ENCODE results near the gene YWHAG. TPM values are rescaled to one million over a fixed set of nuclear protein-coding genes. Genes with fewer than 3 reads are reported as not detected.

YWHAG gene
- total and polyA plus RNA-seq, 9 of the 15 experiments (the other 6 are each of a cell fraction or from before 2014, with no cell fraction given), result 30.4 to 246 (median 94.5) TPM

DNA sequence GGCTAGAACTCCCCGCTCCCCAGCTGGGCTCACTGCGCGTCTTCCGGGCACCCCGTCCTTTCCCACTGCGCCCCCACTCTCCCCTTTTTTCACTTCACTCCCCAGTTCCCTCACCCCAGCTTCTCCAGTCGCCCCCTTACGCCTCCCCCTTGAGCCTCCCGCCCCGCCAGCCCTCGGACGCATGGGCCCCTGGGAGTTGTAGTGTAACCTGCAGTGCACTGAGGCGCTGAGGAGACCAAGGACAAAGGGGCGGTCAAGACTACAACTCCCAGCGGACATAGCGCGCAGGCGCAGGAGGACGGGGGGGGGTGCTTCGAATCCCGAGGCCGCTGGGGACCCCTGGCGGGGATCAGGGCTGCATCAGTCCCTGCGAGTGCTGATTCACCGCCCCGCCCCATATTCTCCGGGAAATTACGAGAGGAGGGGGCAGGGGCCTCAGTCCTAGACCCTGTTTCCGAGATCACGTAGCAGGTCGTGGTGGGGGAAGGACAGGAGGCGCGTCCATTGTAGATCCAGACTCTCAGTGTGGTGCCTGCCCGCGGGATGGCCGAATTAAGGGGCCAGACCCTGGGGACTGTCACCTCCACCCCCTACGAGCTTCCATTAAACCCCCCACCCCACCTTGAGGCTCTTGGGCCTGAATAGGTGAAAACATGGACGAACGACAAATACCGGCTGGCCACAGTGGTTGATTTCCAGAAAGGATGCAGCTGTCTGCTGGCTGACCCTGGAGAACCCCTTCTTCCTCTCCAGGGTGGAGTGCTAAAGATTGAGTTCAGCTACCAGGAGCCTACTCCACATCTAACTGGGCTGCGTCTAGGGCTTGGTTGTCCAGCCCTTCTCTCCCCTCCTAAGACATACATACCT is 553 bp upstream of the YWHAG start (continued):
- TF ChIP-seq, protein P1, sequence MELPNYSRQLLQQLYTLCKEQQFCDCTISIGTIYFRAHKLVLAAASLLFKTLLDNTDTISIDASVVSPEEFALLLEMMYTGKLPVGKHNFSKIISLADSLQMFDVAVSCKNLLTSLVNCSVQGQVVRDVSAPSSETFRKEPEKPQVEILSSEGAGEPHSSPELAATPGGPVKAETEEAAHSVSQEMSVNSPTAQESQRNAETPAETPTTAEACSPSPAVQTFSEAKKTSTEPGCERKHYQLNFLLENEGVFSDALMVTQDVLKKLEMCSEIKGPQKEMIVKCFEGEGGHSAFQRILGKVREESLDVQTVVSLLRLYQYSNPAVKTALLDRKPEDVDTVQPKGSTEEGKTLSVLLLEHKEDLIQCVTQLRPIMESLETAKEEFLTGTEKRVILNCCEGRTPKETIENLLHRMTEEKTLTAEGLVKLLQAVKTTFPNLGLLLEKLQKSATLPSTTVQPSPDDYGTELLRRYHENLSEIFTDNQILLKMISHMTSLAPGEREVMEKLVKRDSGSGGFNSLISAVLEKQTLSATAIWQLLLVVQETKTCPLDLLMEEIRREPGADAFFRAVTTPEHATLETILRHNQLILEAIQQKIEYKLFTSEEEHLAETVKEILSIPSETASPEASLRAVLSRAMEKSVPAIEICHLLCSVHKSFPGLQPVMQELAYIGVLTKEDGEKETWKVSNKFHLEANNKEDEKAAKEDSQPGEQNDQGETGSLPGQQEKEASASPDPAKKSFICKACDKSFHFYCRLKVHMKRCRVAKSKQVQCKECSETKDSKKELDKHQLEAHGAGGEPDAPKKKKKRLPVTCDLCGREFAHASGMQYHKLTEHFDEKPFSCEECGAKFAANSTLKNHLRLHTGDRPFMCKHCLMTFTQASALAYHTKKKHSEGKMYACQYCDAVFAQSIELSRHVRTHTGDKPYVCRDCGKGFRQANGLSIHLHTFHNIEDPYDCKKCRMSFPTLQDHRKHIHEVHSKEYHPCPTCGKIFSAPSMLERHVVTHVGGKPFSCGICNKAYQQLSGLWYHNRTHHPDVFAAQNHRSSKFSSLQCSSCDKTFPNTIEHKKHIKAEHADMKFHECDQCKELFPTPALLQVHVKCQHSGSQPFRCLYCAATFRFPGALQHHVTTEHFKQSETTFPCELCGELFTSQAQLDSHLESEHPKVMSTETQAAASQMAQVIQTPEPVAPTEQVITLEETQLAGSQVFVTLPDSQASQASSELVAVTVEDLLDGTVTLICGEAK (IDR thresholded peaks at IDR 0.05), result peak; percentile 25
- TF ChIP-seq, protein P1 (CRISPR knock-in tag; IDR thresholded peaks at IDR 0.05), result no peak
- peak in 1 of 2 experiments; percentile 93; a peak in 2 of 4 replicates for TF ChIP-seq KDM4B (IDR thresholded peaks at IDR 0.05; ENCODE audit: borderline replicate concordance in 2 of 2, low read depth in 1 of 2)
- TF ChIP-seq ZNF274 (IDR thresholded peaks at IDR 0.05; ENCODE audit: borderline replicate concordance, low read depth, low read length), result no peak
- TF ChIP-seq FUS (optimal IDR thresholded peaks at IDR 0.05; ENCODE audit: low read depth, low read length), result no peak
- TF ChIP-seq BRCA1 (IDR thresholded peaks at IDR 0.05), result no peak
- TF ChIP-seq BRCA1 (CRISPR knock-in tag; IDR thresholded peaks at IDR 0.05), result no peak
- TF ChIP-seq, protein P2, sequence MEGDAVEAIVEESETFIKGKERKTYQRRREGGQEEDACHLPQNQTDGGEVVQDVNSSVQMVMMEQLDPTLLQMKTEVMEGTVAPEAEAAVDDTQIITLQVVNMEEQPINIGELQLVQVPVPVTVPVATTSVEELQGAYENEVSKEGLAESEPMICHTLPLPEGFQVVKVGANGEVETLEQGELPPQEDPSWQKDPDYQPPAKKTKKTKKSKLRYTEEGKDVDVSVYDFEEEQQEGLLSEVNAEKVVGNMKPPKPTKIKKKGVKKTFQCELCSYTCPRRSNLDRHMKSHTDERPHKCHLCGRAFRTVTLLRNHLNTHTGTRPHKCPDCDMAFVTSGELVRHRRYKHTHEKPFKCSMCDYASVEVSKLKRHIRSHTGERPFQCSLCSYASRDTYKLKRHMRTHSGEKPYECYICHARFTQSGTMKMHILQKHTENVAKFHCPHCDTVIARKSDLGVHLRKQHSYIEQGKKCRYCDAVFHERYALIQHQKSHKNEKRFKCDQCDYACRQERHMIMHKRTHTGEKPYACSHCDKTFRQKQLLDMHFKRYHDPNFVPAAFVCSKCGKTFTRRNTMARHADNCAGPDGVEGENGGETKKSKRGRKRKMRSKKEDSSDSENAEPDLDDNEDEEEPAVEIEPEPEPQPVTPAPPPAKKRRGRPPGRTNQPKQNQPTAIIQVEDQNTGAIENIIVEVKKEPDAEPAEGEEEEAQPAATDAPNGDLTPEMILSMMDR (IDR thresholded peaks at IDR 0.05 in 2 of 3, conservative IDR thresholded peaks at IDR 0.05 in 1 of 3; ENCODE audit: insufficient read depth in 2 of 3, low read depth in 1 of 3, low read length in 3 of 3), result peak; percentile 88 to 94 (median 88)
- TF ChIP-seq, protein P3, sequence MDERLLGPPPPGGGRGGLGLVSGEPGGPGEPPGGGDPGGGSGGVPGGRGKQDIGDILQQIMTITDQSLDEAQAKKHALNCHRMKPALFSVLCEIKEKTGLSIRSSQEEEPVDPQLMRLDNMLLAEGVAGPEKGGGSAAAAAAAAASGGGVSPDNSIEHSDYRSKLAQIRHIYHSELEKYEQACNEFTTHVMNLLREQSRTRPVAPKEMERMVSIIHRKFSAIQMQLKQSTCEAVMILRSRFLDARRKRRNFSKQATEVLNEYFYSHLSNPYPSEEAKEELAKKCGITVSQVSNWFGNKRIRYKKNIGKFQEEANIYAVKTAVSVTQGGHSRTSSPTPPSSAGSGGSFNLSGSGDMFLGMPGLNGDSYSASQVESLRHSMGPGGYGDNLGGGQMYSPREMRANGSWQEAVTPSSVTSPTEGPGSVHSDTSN (CRISPR knock-in tag; IDR thresholded peaks at IDR 0.05; ENCODE audit: low read depth), result no peak
- TF ChIP-seq, protein P3 (tag; conservative IDR thresholded peaks at IDR 0.05; ENCODE audit: low read depth), result no peak
- TF ChIP-seq CC2D1A (IDR thresholded peaks at IDR 0.05), result 0 out of 2 replicates have a peak, but pooled peaks have one; percentile 44
- TF ChIP-seq BCL6 (CRISPR knock-in tag; IDR thresholded peaks at IDR 0.05), result no peak
- peak; percentile 61; the same call in 1 of the 2 replicates for TF ChIP-seq POLR2H (tag; IDR thresholded peaks at IDR 0.05; ENCODE audit: low read depth)
- TF ChIP-seq GTF2F1 (IDR thresholded peaks at IDR 0.05; ENCODE audit: low read depth, low read length), result peak; percentile 76
